Mucosa of stomach (tissue), 1 donor: ENCODE measurements around the gene CHD2.

Experiments
- H3K27me3 ChIP-seq: one replicate; pipeline ENCODE4 v1.7.0; 2013; ENCODE audit warnings: mild to moderate bottlenecking, low read length; ENCODE audit not compliant: control insufficient read depth, insufficient read depth
- H3K36me3 ChIP-seq: one replicate; pipeline ENCODE4 v1.7.0; 2013; ENCODE audit warnings: low read length; ENCODE audit not compliant: control insufficient read depth, insufficient read depth
- H3K4me1 ChIP-seq: one replicate; pipeline ENCODE4 v1.7.0; 2013; ENCODE audit warnings: mild to moderate bottlenecking, low read length; ENCODE audit not compliant: control insufficient read depth, insufficient read depth
- H3K4me3 ChIP-seq: one replicate; pipeline ENCODE4 v1.7.0; 2013; ENCODE audit warnings: low read length
- H3K9ac ChIP-seq: one replicate; pipeline ENCODE4 v1.7.0; 2013; ENCODE audit warnings: mild to moderate bottlenecking, low read length, moderate library complexity
- H3K9me3 ChIP-seq: one replicate; pipeline ENCODE4 v1.7.0; 2013; ENCODE audit warnings: mild to moderate bottlenecking, low read length, moderate library complexity; ENCODE audit not compliant: control insufficient read depth
- donor health status: Pancreatic carcinoma.

CHD2 gene

GRCh38 chr15:93047621-93048425, 147.7 kb downstream of the CHD2 start:
- Histone ChIP-seq H3K4me1 (no peaks in the 10 kb centered on the region), H3K36me3 (no peaks in the 10 kb centered on the region), H3K4me3 (no peak overlapping the region), H3K9me3 (no peaks in the 10 kb centered on the region), H3K9ac (no peak overlapping the region), H3K27me3 (peaks cover 6% of the 10 kb centered on the region)

- H3K4me3 ChIP-seq = no peak overlapping the region
- no peak overlapping the region for H3K9ac ChIP-seq
- H3K27me3 ChIP-seq = peaks cover 9% of the 10 kb centered on the region
- no peaks in the 10 kb centered on the region for H3K36me3 ChIP-seq
- no peaks in the 10 kb centered on the region for H3K9me3 ChIP-seq
- no peaks in the 10 kb centered on the region for H3K4me1 ChIP-seq
These were observed 148.2 kb downstream of the CHD2 start for GRCh38 chr15:93048426-93048721.

GRCh38 chr15:93048759-93049161, 148.6 kb downstream of the CHD2 start:
- Histone ChIP-seq H3K9me3 (no peaks in the 10 kb centered on the region), H3K4me3 (no peak overlapping the region), H3K36me3 (no peaks in the 10 kb centered on the region), H3K27me3 (peaks cover 11% of the 10 kb centered on the region), H3K9ac (no peak overlapping the region), H3K4me1 (no peaks in the 10 kb centered on the region)

GRCh38 chr15:93049233-93049632, 149.1 kb downstream of the CHD2 start:
- no peaks in the 10 kb centered on the region for H3K4me1 ChIP-seq
- no peak overlapping the region for H3K4me3 ChIP-seq

GRCh38 chr15:93049914-93050578, 149.9 kb downstream of the CHD2 start:
- Histone ChIP-seq H3K27me3 (peaks cover 11% of the 10 kb centered on the region), H3K4me1 (no peaks in the 10 kb centered on the region), H3K9me3 (no peaks in the 10 kb centered on the region), H3K36me3 (no peaks in the 10 kb centered on the region), H3K9ac (no peak overlapping the region), H3K4me3 (no peak overlapping the region)

More at GRCh38 chr15:93049233-93049632, 149.1 kb downstream of the CHD2 start:
- H3K9me3 ChIP-seq = no peaks in the 10 kb centered on the region
- peaks cover 11% of the 10 kb centered on the region for H3K27me3 ChIP-seq
- no peaks in the 10 kb centered on the region for H3K36me3 ChIP-seq
- H3K9ac ChIP-seq = no peak overlapping the region

- no peaks in the 10 kb centered on the region for H3K9me3 ChIP-seq
- no peak overlapping the region for H3K9ac ChIP-seq
- no peaks in the 10 kb centered on the region for H3K4me1 ChIP-seq
- no peaks in the 10 kb centered on the region for H3K36me3 ChIP-seq
- peaks cover 11% of the 10 kb centered on the region for H3K27me3 ChIP-seq
- H3K4me3 ChIP-seq = no peak overlapping the region
These were observed 150.5 kb downstream of the CHD2 start for GRCh38 chr15:93050648-93051047.

- Histone ChIP-seq H3K9ac (no peak overlapping the region), H3K9me3 (no peaks in the 10 kb centered on the region), H3K36me3 (no peaks in the 10 kb centered on the region), H3K4me3 (no peak overlapping the region), H3K27me3 (peaks cover 11% of the 10 kb centered on the region), H3K4me1 (no peaks in the 10 kb centered on the region)
These were observed 151.3 kb downstream of the CHD2 start for GRCh38 chr15:93051236-93052089.

GRCh38 chr15:93052090-93052879, 152.2 kb downstream of the CHD2 start:
- H3K4me1 ChIP-seq = no peaks in the 10 kb centered on the region
- no peaks in the 10 kb centered on the region for H3K36me3 ChIP-seq

GRCh38 chr15:93055211-93055610, 155.1 kb downstream of the CHD2 start:
- H3K27me3 ChIP-seq = peaks cover 5% of the 10 kb centered on the region
- H3K36me3 ChIP-seq = no peaks in the 10 kb centered on the region
- H3K4me3 ChIP-seq = no peak overlapping the region
- no peaks in the 10 kb centered on the region for H3K4me1 ChIP-seq
- H3K9me3 ChIP-seq = no peaks in the 10 kb centered on the region
- no peak overlapping the region for H3K9ac ChIP-seq

More at GRCh38 chr15:93052090-93052879, 152.2 kb downstream of the CHD2 start:
- H3K27me3 ChIP-seq = peaks cover 11% of the 10 kb centered on the region
- no peak overlapping the region for H3K4me3 ChIP-seq
- no peak overlapping the region for H3K9ac ChIP-seq
- H3K9me3 ChIP-seq = no peaks in the 10 kb centered on the region

GRCh38 chr15:93056836-93057235, 156.7 kb downstream of the CHD2 start:
- Histone ChIP-seq H3K4me3 (no peak overlapping the region), H3K36me3 (no peaks in the 10 kb centered on the region), H3K4me1 (no peaks in the 10 kb centered on the region), H3K9me3 (no peaks in the 10 kb centered on the region), H3K9ac (no peak overlapping the region), H3K27me3 (peaks cover 5% of the 10 kb centered on the region)

GRCh38 chr15:93057618-93058017, 157.5 kb downstream of the CHD2 start:
- H3K36me3 ChIP-seq = no peaks in the 10 kb centered on the region
- no peaks in the 10 kb centered on the region for H3K9me3 ChIP-seq
- peaks cover 5% of the 10 kb centered on the region for H3K27me3 ChIP-seq
- H3K4me1 ChIP-seq = no peaks in the 10 kb centered on the region
- no peak overlapping the region for H3K4me3 ChIP-seq
- H3K9ac ChIP-seq = no peak overlapping the region
